Measurements from ENCODE around the gene CHST5. TPM values are rescaled to one million over a fixed set of nuclear protein-coding genes. Genes with fewer than 3 reads are reported as not detected.

Gene CHST5
- total RNA-seq, result not detected in 2 replicates

GRCh38 chr16:75535901-75536300 lies at the start of gene CHST5:
TSS of gene CHST5 (minus strand) at chr16:75536108. CDS start at chr16:75530384, 5,724 bp downstream.
- no peak for DNase-seq (ENCODE audit: low read depth, low spot score)

GRCh38 chr16:75584108-75584507 lies 48.2 kb upstream of the CHST5 start:
- no peak for DNase-seq (ENCODE audit: low read depth, low spot score)

GRCh38 chr16:75579281-75579834 lies 43.5 kb upstream of the CHST5 start:
- DNase-seq (ENCODE audit: low read depth, low spot score), result no peak

- DNase-seq (ENCODE audit: low read depth, low spot score), result no peak
Measured at GRCh38 chr16:75578725-75579124, 42.8 kb upstream of the CHST5 start.

GRCh38 chr16:75578212-75578611 lies 42.3 kb upstream of the CHST5 start:
- DNase-seq (ENCODE audit: low read depth, low spot score), result no peak

GRCh38 chr16:75576384-75576811 lies 40.5 kb upstream of the CHST5 start:
- DNase-seq (ENCODE audit: low read depth, low spot score), result no peak

- DNase-seq (ENCODE audit: low read depth, low spot score), result no peak
Measured at GRCh38 chr16:75575958-75576357, 40.0 kb upstream of the CHST5 start.

- DNase-seq (ENCODE audit: low read depth, low spot score), result no peak
Measured at GRCh38 chr16:75573955-75574354, 38.0 kb upstream of the CHST5 start.

GRCh38 chr16:75572864-75573542 lies 37.1 kb upstream of the CHST5 start:
- DNase-seq (ENCODE audit: low read depth, low spot score), result no peak

GRCh38 chr16:75570396-75571065 lies 34.6 kb upstream of the CHST5 start:
- no peak for DNase-seq (ENCODE audit: low read depth, low spot score)

GRCh38 chr16:75567911-75568310 lies 32.0 kb upstream of the CHST5 start:
- DNase-seq (ENCODE audit: low read depth, low spot score), result no peak

GRCh38 chr16:75566758-75567255 lies 30.9 kb upstream of the CHST5 start:
- DNase-seq (ENCODE audit: low read depth, low spot score), result no peak

- peak; percentile 17 for DNase-seq (ENCODE audit: low read depth, low spot score)
Measured at GRCh38 chr16:75566040-75566757, 30.3 kb upstream of the CHST5 start, which contains the start of gene GABARAPL2. TSS of gene GABARAPL2 (plus strand) at chr16:75566379. CDS start at chr16:75566487, 108 bp downstream.

GRCh38 chr16:75565640-75566039 lies 29.7 kb upstream of the CHST5 start:
- no peak for DNase-seq (ENCODE audit: low read depth, low spot score)

GRCh38 chr16:75559564-75560372 lies 23.9 kb upstream of the CHST5 start:
- no peak for DNase-seq (ENCODE audit: low read depth, low spot score)

GRCh38 chr16:75558846-75559401 lies 23.0 kb upstream of the CHST5 start:
- DNase-seq (ENCODE audit: low read depth, low spot score), result no peak

- DNase-seq (ENCODE audit: low read depth, low spot score), result no peak
Measured at GRCh38 chr16:75556431-75556950, 20.6 kb upstream of the CHST5 start.

- peak; percentile 63 for DNase-seq (ENCODE audit: low read depth, low spot score)
Measured at GRCh38 chr16:75555707-75556430, 20.0 kb upstream of the CHST5 start, which contains the start of gene TMEM231. TSS of gene TMEM231 (minus strand) at chr16:75556252. CDS start at chr16:75556209, 43 bp downstream.

GRCh38 chr16:75555213-75555706 lies 19.4 kb upstream of the CHST5 start:
- peak; percentile 79 for DNase-seq (ENCODE audit: low read depth, low spot score)

Measured in pulmonary artery endothelial cell (primary cell).